HCT116 (cell line): ENCODE results near the gene ANKEF1. TPM values are rescaled to one million over a fixed set of nuclear protein-coding genes. Genes with fewer than 3 reads are reported as not detected.
A peak's percentile ranks its signal among the peaks of the same experiment; 100 is the strongest.
"Not testable (repeated sequence)": the region's sequence is repeated elsewhere in the genome, so short reads cannot be mapped to it uniquely, and the experiment has no call there.

Experiments used
- ATAC-seq: fragments of 200-7000 bp; cut with Tn5 transposase; 2 replicates; pipeline ENCODE4 v1.9.1; 2020; ENCODE audit warnings: mild to moderate bottlenecking, moderate library complexity
- BruUV-seq: library from RNA; stranded (reverse); fragments of 400-500 nt; replicated peaks from 2 replicates; lab custom pipeline; 2021; lab: Mats Ljungman, UMichigan
- CTCF ChIA-PET: fragments of 300-600 bp; sonication (Branson Sonifier 250); formaldehyde crosslinking; loops from one replicate; lab custom pipeline; 2021; ENCODE audit warnings: antibody characterized with exemption; lab: Charles Lee
- POLR2A ChIA-PET: fragments of 300-600, 350-600 bp; sonication (Branson Sonifier 250); formaldehyde crosslinking; loops from one replicate; lab custom pipeline; 2021; ENCODE audit warnings: antibody characterized with exemption; lab: Charles Lee
- RAD21 ChIA-PET, 2 experiments: fragments of 300-600 bp; sonication (Branson Sonifier 250); formaldehyde crosslinking; loops; one replicate each; lab custom pipeline; 2023; ENCODE audit warnings: low total read pairs in 2 of 2; ENCODE audit not compliant: uncharacterized antibody in 2 of 2, unreplicated experiment in 2 of 2, low non-redundant PET in 1 of 2; lab: Charles Lee
- DNase-seq: peaks from one replicate; pipeline ENCODE4 v3.0.0-alpha.2; 2010; ENCODE audit warnings: low read depth, low spot score
- H2AFZ ChIP-seq: fragments of 200-600 bp; shearing (Covaris generic), sonication (generic); 2 replicates; pipeline ENCODE4 v1.6.1; 2017; ENCODE audit warnings: low read depth, mixed run types, mixed read lengths, antibody characterized with exemption, low read length; ENCODE audit not compliant: poor library complexity, severe bottlenecking
- H3K27ac ChIP-seq: 2 replicates; pipeline ENCODE4 v1.5.1; 2012; ENCODE audit warnings: low read depth, low read length
- H3K27me3 ChIP-seq: fragments of 200-600 bp; sonication (generic); 2 replicates; pipeline ENCODE4 v1.6.1; 2016; ENCODE audit warnings: mixed run types, low read length, mixed read lengths; ENCODE audit not compliant: insufficient read depth
- H3K36me3 ChIP-seq, 2 experiments: fragments of 200-500 bp in 1 of 2; fragments of 200-600 bp in 1 of 2; sonication (Bioruptor generic) in 1 of 2; sonication (generic) in 1 of 2; 2 replicates each; pipeline versions ENCODE4 v1.5.1 to v1.6.1; 2014 to 2016; ENCODE audit warnings: low read length in 2 of 2, inconsistent platforms in 1 of 2, mixed read lengths in 1 of 2, mixed run types in 1 of 2; ENCODE audit not compliant: insufficient read depth in 2 of 2, control insufficient read depth in 1 of 2
- H3K4me1 ChIP-seq, 2 experiments: fragments of 200-600 bp in 1 of 2; sonication (generic) in 1 of 2; 2 replicates each; pipeline versions ENCODE4 v1.5.1 to v1.6.1; 2012 to 2017; ENCODE audit warnings: low read length in 2 of 2, inconsistent platforms in 1 of 2, mild to moderate bottlenecking in 1 of 2, mixed read lengths in 1 of 2, mixed run types in 1 of 2, moderate library complexity in 1 of 2; ENCODE audit not compliant: insufficient read depth in 2 of 2, control insufficient read depth in 1 of 2
- H3K4me2 ChIP-seq: fragments of 200-600 bp; sonication (generic); 2 replicates; pipeline ENCODE4 v1.6.1; 2017; ENCODE audit warnings: mixed run types, low read length, mixed read lengths
- H3K4me3 ChIP-seq, 2 experiments: fragments of 200-600 bp in 1 of 2; sonication (generic) in 1 of 2; replicated peaks in 1 of 2; 2 replicates each; pipeline ENCODE4 v1.5.1; 2011 to 2016; ENCODE audit warnings: low read length in 2 of 2, control low read depth in 1 of 2, low read depth in 1 of 2, mild to moderate bottlenecking in 1 of 2, mixed read lengths in 1 of 2, mixed run types in 1 of 2
- H3K79me2 ChIP-seq: fragments of 200-600 bp; sonication (generic); 2 replicates; pipeline ENCODE4 v1.6.1; 2017; ENCODE audit warnings: mild to moderate bottlenecking, mixed run types, low read length, moderate library complexity, mixed read lengths; ENCODE audit not compliant: insufficient read depth
- H3K9ac ChIP-seq: fragments of 200-600 bp; sonication (generic); 2 replicates; pipeline ENCODE4 v1.6.1; 2016; ENCODE audit warnings: low read length, mixed read lengths
- H3K9me2 ChIP-seq: fragments of 200-600 bp; sonication (generic), shearing (Covaris generic); 2 replicates; pipeline ENCODE4 v1.6.1; 2017; ENCODE audit warnings: mixed run types, mild to moderate bottlenecking, moderate library complexity; ENCODE audit not compliant: insufficient read depth
- H3K9me3 ChIP-seq, 2 experiments: fragments of 200-500 bp in 1 of 2; fragments of 200-600 bp in 1 of 2; sonication (Bioruptor generic) in 1 of 2; sonication (generic) in 1 of 2; 2 replicates each; pipeline ENCODE4 v1.6.1; 2014 to 2017; ENCODE audit warnings: low read length in 2 of 2, mixed read lengths in 2 of 2, inconsistent platforms in 1 of 2, low read depth in 1 of 2, mild to moderate bottlenecking in 1 of 2, mixed run types in 1 of 2, moderate library complexity in 1 of 2; ENCODE audit not compliant: control insufficient read depth in 1 of 2, insufficient read depth in 1 of 2
- H4K20me1 ChIP-seq: fragments of 200-600 bp; sonication (generic), shearing (Covaris generic); 2 replicates; pipeline ENCODE4 v1.6.1; 2017; ENCODE audit warnings: mixed run types, mild to moderate bottlenecking, moderate library complexity; ENCODE audit not compliant: insufficient read depth
- CEBPB ChIP-seq: IDR thresholded peaks from 2 replicates; pipeline ENCODE4 v1.6.1; 2012; ENCODE audit warnings: low read depth
- CTCF ChIP-seq, 3 experiments: fragments of 200-600 bp in 1 of 3; sonication (generic) in 1 of 3; IDR thresholded peaks in 2 of 3; conservative IDR thresholded peaks in 1 of 3; 2 replicates each; pipeline ENCODE4 v1.5.1; 2012 to 2017; ENCODE audit warnings: low read depth in 2 of 3, low read length in 2 of 3, antibody characterized with exemption in 1 of 3, borderline replicate concordance in 1 of 3, control low read depth in 1 of 3, mild to moderate bottlenecking in 1 of 3, mixed read lengths in 1 of 3, mixed run types in 1 of 3, moderate library complexity in 1 of 3; ENCODE audit not compliant: insufficient read depth in 1 of 3
- ELF1 ChIP-seq: IDR thresholded peaks from 2 replicates; pipeline ENCODE4 v1.6.1; 2012; ENCODE audit warnings: low read depth, borderline replicate concordance
- POLR2A ChIP-seq: IDR thresholded peaks from 2 replicates; pipeline ENCODE4 v1.7.0; 2011; ENCODE audit warnings: borderline replicate concordance; ENCODE audit not compliant: insufficient read depth, insufficient read length; ENCODE audit errors: extremely low read depth
- POLR2AphosphoS5 ChIP-seq: IDR thresholded peaks from 2 replicates; pipeline ENCODE4 v1.6.1; 2011; ENCODE audit warnings: mild to moderate bottlenecking, low read depth, low read length, moderate library complexity
- ZFX ChIP-seq: fragments of 450-650 bp; IDR thresholded peaks from 2 replicates; pipeline ENCODE4 v1.6.1; 2017
- intact Hi-C: fragments of 100-400 bp; cut with micrococcal nuclease; formaldehyde crosslinking; loops from 2 replicates; pipeline ENCODE4 v1.10.0; 2022
- total RNA-seq: library from RNA; stranded (reverse); gene quantifications from one replicate; pipeline ENCODE4 v1.2.1, GENCODE V29; 2021; ENCODE audit not compliant: unreplicated experiment

Gene ANKEF1
- total RNA-seq, 1 experiment from 2014 or later = 15.8 TPM

GRCh38 chr20:10033905-10034650, 709 bp upstream of the ANKEF1 start:
- H3K79me2 ChIP-seq = peaks cover 11% of the 10 kb centered on the region; the same call in 1 of the 2 replicates
- no peaks in the 10 kb centered on the region for H3K9me2 ChIP-seq
- TF ChIP-seq ELF1 = no peak
- no peak for TF ChIP-seq ZFX
- no peak for TF ChIP-seq POLR2A
- no peak for TF ChIP-seq POLR2AphosphoS5
- no peak for TF ChIP-seq CTCF (IDR thresholded peaks at IDR 0.05 in 2 of 3, conservative IDR thresholded peaks at IDR 0.05 in 1 of 3; ENCODE audit: borderline replicate concordance in 1 of 3, insufficient read depth in 1 of 3, low read depth in 2 of 3, low read length in 2 of 3)
- TF ChIP-seq CEBPB = no peak
- H3K36me3 ChIP-seq = peaks cover 2 to 11% of the 10 kb centered on the region in 2 experiments; a peak in 3 of 4 replicates
- no peaks in the 10 kb centered on the region for H3K9me3 ChIP-seq
- H4K20me1 ChIP-seq = no peaks in the 10 kb centered on the region
- no peak overlapping the region for H3K27ac ChIP-seq
- peaks cover 5 to 19% of the 10 kb centered on the region in 2 experiments; a peak in 2 of 4 replicates for H3K4me1 ChIP-seq
- intact Hi-C loops = no loop called here
- POLR2A ChIA-PET = interaction anchor here (0.7 to 1.2 kb wide), 4 partner anchors 34 to 400 kb away, joined by 3 to 4 read pairs (median 4); partner anchors contain the start of genes MKKS and SLX4IP
- H3K4me3 ChIP-seq = peak overlapping the region; percentile 28 to 83; a peak in 3 of 4 replicates
- peak overlapping the region; percentile 19; the same call in 1 of the 2 replicates for H3K9ac ChIP-seq
- H3K4me2 ChIP-seq = peak overlapping the region; percentile 83
- no peaks in the 10 kb centered on the region for H3K27me3 ChIP-seq
- ATAC-seq = no peak
- BruUV-seq = no TSS peak
- CTCF ChIA-PET = interaction anchor here (0.8 kb wide), 1 partner anchor 55 kb away, joined by 5 read pairs; no protein-coding TSS in a partner anchor
- RAD21 ChIA-PET = interaction anchor here in 1 of 2 experiments (0.7 kb wide), 1 partner anchor 88 kb away, joined by 4 read pairs; no protein-coding TSS in a partner anchor
- DNase-seq = no peak
- H2AFZ ChIP-seq = peak overlapping the region; percentile 93

GRCh38 chr20:10036321-10036720, 1.5 kb downstream of the ANKEF1 start:
- H4K20me1 ChIP-seq, H3K9me3 ChIP-seq, H3K9me2 ChIP-seq, intact Hi-C loops, H3K9ac ChIP-seq, POLR2A ChIA-PET, CTCF ChIA-PET, H3K27me3 ChIP-seq, ATAC-seq, BruUV-seq, DNase-seq, H2AFZ ChIP-seq, H3K27ac ChIP-seq, RAD21 ChIA-PET: not testable (repeated sequence)
- Histone ChIP-seq H3K4me2 (peak overlapping the region; percentile 83), H3K79me2 (peaks cover 11% of the 10 kb centered on the region; the same call in 1 of the 2 replicates), H3K4me1 (peaks cover 9 to 34% of the 10 kb centered on the region in 2 experiments; a peak in 3 of 4 replicates), H3K36me3 (peaks cover 2 to 18% of the 10 kb centered on the region in 2 experiments; a peak in 3 of 4 replicates), H3K4me3 (peak overlapping the region in 1 of 2 experiments; percentile 83; a peak in 1 of 4 replicates)
